Glutamatergic neuron (in vitro differentiated cells): Measurements from ENCODE around the gene ELP5. TPM values are rescaled to one million over a fixed set of nuclear protein-coding genes. Genes with fewer than 3 reads are reported as not detected.

Experiments used
- DNase-seq: peaks from one replicate; pipeline ENCODE4 v3.0.0; 2022
- H3K27ac Mint-ChIP-seq: one replicate; pipeline ENCODE4 v1.8.0; 2020; ENCODE audit warnings: mild to moderate bottlenecking, mixed read lengths, inconsistent platforms; ENCODE audit not compliant: unreplicated experiment
- H3K27me3 Mint-ChIP-seq: one replicate; pipeline ENCODE4 v1.8.0; 2020; ENCODE audit warnings: mild to moderate bottlenecking, moderate library complexity, mixed read lengths, inconsistent platforms; ENCODE audit not compliant: unreplicated experiment
- H3K36me3 Mint-ChIP-seq: one replicate; pipeline ENCODE4 v1.8.0; 2020; ENCODE audit warnings: mild to moderate bottlenecking, mixed read lengths, inconsistent platforms; ENCODE audit not compliant: unreplicated experiment
- H3K4me1 Mint-ChIP-seq: one replicate; pipeline ENCODE4 v1.8.0; 2020; ENCODE audit warnings: mild to moderate bottlenecking, low read depth, mixed read lengths, inconsistent platforms; ENCODE audit not compliant: unreplicated experiment
- H3K4me3 Mint-ChIP-seq: one replicate; pipeline ENCODE4 v1.8.0; 2020; ENCODE audit warnings: mild to moderate bottlenecking, mixed read lengths, inconsistent platforms; ENCODE audit not compliant: unreplicated experiment
- H3K9me3 Mint-ChIP-seq: one replicate; pipeline ENCODE4 v1.8.0; 2020; ENCODE audit warnings: mild to moderate bottlenecking, moderate library complexity, mixed read lengths, inconsistent platforms; ENCODE audit not compliant: unreplicated experiment
- total RNA-seq: library from RNA; stranded (reverse); fragmentation: NEBNext Ultra II Directional; extraction: Animal tissue kit (Norgen Biotek cat#: 25700); gene quantifications from one replicate; pipeline ENCODE4 v1.2.1, GENCODE V29; 2021; ENCODE audit not compliant: unreplicated experiment
- TF ChIP-seq, protein P1 (sequence below): fragments of 200-600 bp; sonication (generic); IDR thresholded peaks from one replicate; pipeline ENCODE4 v1.5.0; 2021; ENCODE audit not compliant: partially characterized antibody, unreplicated experiment

ELP5 gene
- total RNA-seq, 1 donor from 2014 or later: 34.1 TPM

GRCh38 chr17:7211491-7212273 lies 40.3 kb upstream of the ELP5 start:
- TF ChIP-seq, protein P1, sequence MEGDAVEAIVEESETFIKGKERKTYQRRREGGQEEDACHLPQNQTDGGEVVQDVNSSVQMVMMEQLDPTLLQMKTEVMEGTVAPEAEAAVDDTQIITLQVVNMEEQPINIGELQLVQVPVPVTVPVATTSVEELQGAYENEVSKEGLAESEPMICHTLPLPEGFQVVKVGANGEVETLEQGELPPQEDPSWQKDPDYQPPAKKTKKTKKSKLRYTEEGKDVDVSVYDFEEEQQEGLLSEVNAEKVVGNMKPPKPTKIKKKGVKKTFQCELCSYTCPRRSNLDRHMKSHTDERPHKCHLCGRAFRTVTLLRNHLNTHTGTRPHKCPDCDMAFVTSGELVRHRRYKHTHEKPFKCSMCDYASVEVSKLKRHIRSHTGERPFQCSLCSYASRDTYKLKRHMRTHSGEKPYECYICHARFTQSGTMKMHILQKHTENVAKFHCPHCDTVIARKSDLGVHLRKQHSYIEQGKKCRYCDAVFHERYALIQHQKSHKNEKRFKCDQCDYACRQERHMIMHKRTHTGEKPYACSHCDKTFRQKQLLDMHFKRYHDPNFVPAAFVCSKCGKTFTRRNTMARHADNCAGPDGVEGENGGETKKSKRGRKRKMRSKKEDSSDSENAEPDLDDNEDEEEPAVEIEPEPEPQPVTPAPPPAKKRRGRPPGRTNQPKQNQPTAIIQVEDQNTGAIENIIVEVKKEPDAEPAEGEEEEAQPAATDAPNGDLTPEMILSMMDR: no peak
- Mint-ChIP-seq H3K27me3 (peaks cover 24% of the 10 kb centered on the region), H3K36me3 (no peaks in the 10 kb centered on the region), H3K27ac (peak overlapping the region; percentile 39), H3K9me3 (peaks cover 9% of the 10 kb centered on the region), H3K4me1 (peaks cover 45% of the 10 kb centered on the region), H3K4me3 (peak overlapping the region; percentile 85)
- no peak for DNase-seq

DNA sequence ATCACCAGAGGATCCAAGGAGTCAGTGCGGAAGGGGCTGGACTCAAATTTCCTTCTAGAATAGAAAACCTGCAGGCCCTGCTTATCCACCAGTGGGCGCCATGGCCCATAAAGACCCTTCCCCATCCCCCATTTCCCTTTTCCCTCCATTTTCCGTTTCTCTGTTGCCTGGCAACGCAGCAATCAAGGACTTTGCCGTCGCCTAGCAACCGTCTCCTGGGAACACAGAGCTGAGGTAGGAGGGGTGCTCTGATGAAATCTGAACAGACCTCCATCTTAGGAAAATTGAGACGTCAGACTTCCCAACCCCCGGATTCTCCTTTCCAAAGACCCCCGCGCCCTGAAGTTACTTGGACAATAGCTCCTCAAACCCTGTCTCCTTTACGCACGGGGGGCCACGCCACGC lies 38.1 kb upstream of the ELP5 start:
- H3K4me1 Mint-ChIP-seq: peaks cover 44% of the 10 kb centered on the region
- no peaks in the 10 kb centered on the region for H3K36me3 Mint-ChIP-seq
- peak overlapping the region; percentile 98 for H3K27ac Mint-ChIP-seq
- TF ChIP-seq, protein P1: peak; percentile 77
- peaks cover 6% of the 10 kb centered on the region for H3K9me3 Mint-ChIP-seq
- peaks cover 21% of the 10 kb centered on the region for H3K27me3 Mint-ChIP-seq
- peak overlapping the region; percentile 92 for H3K4me3 Mint-ChIP-seq
- peak; percentile 96 for DNase-seq

- H3K27me3 Mint-ChIP-seq: peaks cover 23% of the 10 kb centered on the region
- DNase-seq: peak; percentile 100
- peaks cover 46% of the 10 kb centered on the region for H3K4me1 Mint-ChIP-seq
- TF ChIP-seq, protein P1: peak; percentile 47
- H3K4me3 Mint-ChIP-seq: peak overlapping the region; percentile 92
- peak overlapping the region; percentile 98 for H3K27ac Mint-ChIP-seq
- H3K36me3 Mint-ChIP-seq: no peaks in the 10 kb centered on the region
- peaks cover 10% of the 10 kb centered on the region for H3K9me3 Mint-ChIP-seq
These were observed 37.5 kb upstream of the ELP5 start for GRCh38 chr17:7214300-7215135.

- H3K36me3 Mint-ChIP-seq: no peaks in the 10 kb centered on the region
- H3K4me1 Mint-ChIP-seq: peaks cover 47% of the 10 kb centered on the region
- H3K4me3 Mint-ChIP-seq: peak overlapping the region; percentile 92
- TF ChIP-seq, protein P1: no peak
- peak overlapping the region; percentile 44 for H3K27ac Mint-ChIP-seq
- DNase-seq: no peak
- peaks cover 10% of the 10 kb centered on the region for H3K9me3 Mint-ChIP-seq
- H3K27me3 Mint-ChIP-seq: peaks cover 23% of the 10 kb centered on the region
These were observed 36.8 kb upstream of the ELP5 start for GRCh38 chr17:7215136-7215638.
